K562 (cell line): Measurements from ENCODE around the gene BICDL1. TPM values are rescaled to one million over a fixed set of nuclear protein-coding genes. Genes with fewer than 3 reads are reported as not detected.

ENCODE experiments used
- ATAC-seq: fragments of 200-7000 bp; cut with Tn5 transposase; 3 replicates; pipeline ENCODE4 v1.9.1; 2020; ENCODE audit warnings: moderate library complexity
- BruUV-seq: library from RNA; stranded (reverse); fragments of 400-500 nt; replicated peaks from 2 replicates; lab custom pipeline; 2021; lab: Mats Ljungman, UMichigan
- CTCF ChIA-PET: fragments of 300-600 bp; formaldehyde crosslinking; extraction: SDS; loops from one replicate; lab custom pipeline; 2021; ENCODE audit warnings: low intra/inter-chr PET ratio; lab: Yijun Ruan, JAX
- POLR2A ChIA-PET: fragments of 300-600, 350-650 bp; sonication (Branson Sonifier 250); formaldehyde crosslinking; extraction: SDS; loops from one replicate; lab custom pipeline; 2021; ENCODE audit warnings: antibody characterized with exemption, inconsistent platforms; lab: Yijun Ruan, JAX
- DNase-seq, 4 experiments: peaks; one replicate each; pipeline versions ENCODE4 v3.0.0 to v3.0.0-alpha.2; 2011 to 2018; ENCODE audit warnings: low spot score in 3 of 4, mixed read lengths in 3 of 4; ENCODE audit errors: extremely low read depth in 1 of 4
- FAIRE-seq: peaks from 2 replicates; lab custom pipeline; 2011; peaks lifted over from hg19 to GRCh38; lab: Jason Lieb, UNC
- H2AFZ ChIP-seq: 2 replicates; pipeline ENCODE4 v1.6.0; 2011; ENCODE audit warnings: low read depth, low read length, control low read depth, inconsistent platforms
- H3K27ac ChIP-seq: fragments of 200-600 bp; 3 replicates; pipeline ENCODE4 v1.8.0; 2011; ENCODE audit warnings: low read depth, mild to moderate bottlenecking, control low read depth, inconsistent platforms, low read length, moderate library complexity, mixed read lengths; ENCODE audit errors: extremely low read depth
- H3K27me3 ChIP-seq, 2 experiments: fragments of 300-600 bp in 1 of 2; 2 replicates in 1 of 2; 3 replicates in 1 of 2; pipeline versions ENCODE4 v1.6.0 to v1.8.0; 2011; ENCODE audit warnings: inconsistent platforms in 2 of 2, low read length in 2 of 2, mild to moderate bottlenecking in 1 of 2, mixed read lengths in 1 of 2, moderate library complexity in 1 of 2; ENCODE audit not compliant: control insufficient read depth in 2 of 2, insufficient read depth in 2 of 2
- H3K36me3 ChIP-seq: fragments of 300-600 bp; 3 replicates; pipeline ENCODE4 v1.8.0; 2011; ENCODE audit warnings: mild to moderate bottlenecking, low read length, inconsistent platforms; ENCODE audit not compliant: control insufficient read depth, insufficient read depth
- H3K4me1 ChIP-seq, 2 experiments: fragments of 200-600 bp in 1 of 2; replicated peaks in 1 of 2; 2 replicates in 1 of 2; 3 replicates in 1 of 2; pipeline versions ENCODE4 v1.5.1 to v1.8.0; 2011; ENCODE audit warnings: inconsistent platforms in 2 of 2, low read length in 2 of 2, mild to moderate bottlenecking in 1 of 2, mixed read lengths in 1 of 2, moderate library complexity in 1 of 2; ENCODE audit not compliant: control insufficient read depth in 2 of 2, insufficient read depth in 2 of 2
- H3K4me2 ChIP-seq: 2 replicates; pipeline ENCODE4 v1.6.1; 2011; ENCODE audit warnings: low read length, control low read depth, inconsistent platforms, mixed read lengths; ENCODE audit not compliant: insufficient read depth
- H3K4me3 ChIP-seq: fragments of 200-600 bp; sonication (generic), shearing (Covaris generic); 2 replicates; pipeline ENCODE4 v1.5.1; 2016; ENCODE audit warnings: control low read depth, inconsistent platforms
- H3K79me2 ChIP-seq: fragments of 200-600 bp; 3 replicates; pipeline ENCODE4 v1.8.0; 2011; ENCODE audit warnings: low read length, inconsistent platforms; ENCODE audit not compliant: control insufficient read depth, insufficient read depth
- H3K9ac ChIP-seq, 2 experiments: 2 replicates each; pipeline versions ENCODE4 v1.6.0 to v1.6.1; 2011; ENCODE audit warnings: low read depth in 2 of 2, low read length in 2 of 2, control low read depth in 1 of 2, inconsistent platforms in 1 of 2, mild to moderate bottlenecking in 1 of 2, mixed read lengths in 1 of 2; ENCODE audit not compliant: insufficient read depth in 1 of 2
- H3K9me1 ChIP-seq: one replicate; pipeline ENCODE4 v1.6.0; 2011; ENCODE audit warnings: inconsistent platforms, mild to moderate bottlenecking, low read length, moderate library complexity; ENCODE audit not compliant: control insufficient read depth, insufficient read depth
- H3K9me3 ChIP-seq: replicated peaks from 2 replicates; pipeline ENCODE4 v1.5.1; 2011; ENCODE audit warnings: low read depth, low read length, inconsistent platforms; ENCODE audit not compliant: control insufficient read depth, insufficient read depth
- H4K20me1 ChIP-seq: replicated peaks from 2 replicates; pipeline ENCODE4 v1.6.1; 2011; ENCODE audit warnings: low read length, inconsistent platforms, mixed read lengths; ENCODE audit not compliant: control insufficient read depth, insufficient read depth
- POLR2A ChIP-seq: fragments of 450-650 bp; conservative IDR thresholded peaks from 2 replicates; pipeline ENCODE4 v1.6.1; 2016
- SRSF9 ChIP-seq: fragments of 200-400 bp; formaldehyde crosslinking; IDR thresholded peaks from 2 replicates; pipeline ENCODE4 v1.6.1; 2017; ENCODE audit warnings: low read depth, low read length, borderline replicate concordance
- ZC3H11A ChIP-seq: IDR thresholded peaks from 2 replicates; pipeline ENCODE4 v1.6.1; 2012; ENCODE audit warnings: low read depth, low read length, improper control_type of control experiment
- ZZZ3 ChIP-seq: fragments of 450-650 bp; IDR thresholded peaks from 2 replicates; pipeline ENCODE4 v1.6.1; 2016; ENCODE audit warnings: antibody characterized with exemption, mild to moderate bottlenecking, moderate library complexity
- WGBS: fragments of 100-300 bp; shearing (Covaris generic); methylation state at CpG from one replicate; pipeline ENCODE4 v1.1.6; 2016; ENCODE audit warnings: low coverage, mixed read lengths; ENCODE audit not compliant: insufficient coverage; ENCODE audit errors: missing lambda C conversion rate; 5-methylcytosine and 5-hydroxymethylcytosine counted together
- in situ Hi-C: fragments of 300-500 bp; cut with MboI; formaldehyde crosslinking; loops from 4 replicates; pipeline ENCODE4 v1.15.0; 2018; ENCODE audit warnings: inconsistent platforms, mixed read lengths
- intact Hi-C: fragments of 100-400 bp; cut with micrococcal nuclease; formaldehyde crosslinking; loops from 2 replicates; pipeline ENCODE4 v1.14.2; 2022
- polyA plus RNA-seq, 8 experiments: library from polyadenylated mRNA; depleted of rRNA in 4 of 8; stranded (reverse) in 5 of 8; unstranded in 3 of 8; fragments of >200 nt; fragmentation: Nextera tagmentation in 2 of 8; fragmentation: Illumina TruSeq in 1 of 8; extraction: Ambion mirVana in 2 of 8; extraction: Trizol in 1 of 8; gene quantifications; 2 replicates each; pipeline versions ENCODE4 v1.2.1 to v1.2.3, GENCODE V29; 2011 to 2014; ENCODE audit warnings: inconsistent platforms in 1 of 8, missing spikeins in 1 of 8
- total RNA-seq, 7 experiments: library from RNA; depleted of rRNA in 6 of 7; stranded (reverse); fragments of >200 nt in 6 of 7; fragmentation: Illumina TruSeq in 2 of 7; extraction: Trizol in 2 of 7; gene quantifications; 2 replicates each; pipeline versions ENCODE4 v1.2.1 to v1.2.3, GENCODE V29; 2011 to 2021; ENCODE audit warnings: low replicate concordance in 1 of 7
- TF ChIP-seq, protein P1 (sequence below): fragments of 450-650 bp; IDR thresholded peaks from 2 replicates; pipeline ENCODE4 v1.6.1; 2016; ENCODE audit warnings: antibody characterized with exemption

The BICDL1 gene
- total and polyA plus RNA-seq, 9 of the 15 experiments (the other 6 are each of a cell fraction or from before 2014, with no cell fraction given), result 0.06 to 2.0 (median 0.58) TPM

DNA sequence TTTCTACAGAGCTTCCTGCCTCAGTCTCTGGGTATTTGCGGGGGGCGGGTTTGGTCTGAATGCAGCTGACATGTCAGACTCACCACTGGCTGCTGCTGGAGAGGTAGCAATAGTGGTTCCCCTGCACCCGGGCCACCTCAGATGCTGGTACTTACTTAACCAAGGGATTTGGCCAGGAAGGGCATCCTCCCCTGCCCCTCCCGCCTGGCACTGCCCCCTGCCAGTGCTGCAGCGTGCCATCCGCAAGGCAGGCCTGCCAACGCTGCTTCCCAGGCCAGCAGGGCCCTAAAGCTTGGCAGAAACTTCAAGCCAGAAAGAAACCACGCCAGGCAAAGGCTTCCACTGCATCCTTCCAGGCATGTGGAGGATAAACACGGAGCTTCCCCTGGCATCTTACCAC lies 105.4 kb downstream of the BICDL1 start:
- peaks cover 2% of the 10 kb centered on the region for H4K20me1 ChIP-seq
- peaks cover 0 to 45% of the 10 kb centered on the region in 2 experiments; a peak in 2 of 5 replicates for H3K4me1 ChIP-seq
- no peaks in the 10 kb centered on the region for H3K9me1 ChIP-seq
- no peak overlapping the region for H3K4me3 ChIP-seq
- TF ChIP-seq POLR2A (0 out of 2 replicates have a peak, but pooled peaks have one; percentile 11), ZZZ3 (no peak), ZC3H11A (no peak), SRSF9 (no peak)
- TF ChIP-seq, protein P1, sequence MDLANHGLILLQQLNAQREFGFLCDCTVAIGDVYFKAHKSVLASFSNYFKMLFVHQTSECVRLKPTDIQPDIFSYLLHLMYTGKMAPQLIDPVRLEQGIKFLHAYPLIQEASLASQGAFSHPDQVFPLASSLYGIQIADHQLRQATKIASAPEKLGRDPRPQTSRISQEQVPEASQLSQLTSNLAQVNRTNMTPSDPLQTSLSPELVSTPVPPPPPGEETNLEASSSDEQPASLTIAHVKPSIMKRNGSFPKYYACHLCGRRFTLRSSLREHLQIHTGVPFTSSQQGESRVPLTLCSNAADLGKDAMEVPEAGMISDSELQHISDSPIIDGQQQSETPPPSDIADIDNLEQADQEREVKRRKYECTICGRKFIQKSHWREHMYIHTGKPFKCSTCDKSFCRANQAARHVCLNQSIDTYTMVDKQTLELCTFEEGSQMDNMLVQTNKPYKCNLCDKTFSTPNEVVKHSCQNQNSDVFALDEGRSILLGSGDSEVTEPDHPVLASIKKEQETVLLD, result no peak
- no TSS peak for BruUV-seq
- no peaks in the 10 kb centered on the region for H3K9me3 ChIP-seq
- WGBS, result 89% methylated on average over 9 of the region's 9 CpGs
- no peaks in the 10 kb centered on the region for H3K79me2 ChIP-seq
- H3K9ac ChIP-seq, result peak overlapping the region in 1 of 2 experiments; percentile 72; a peak in 1 of 4 replicates
- intact Hi-C loops, result no loop called here
- no peak overlapping the region for H2AFZ ChIP-seq
- POLR2A ChIA-PET, result interaction anchor here (0.6 to 1.4 kb wide), 5 partner anchors 11 to 106 kb away, joined by 3 to 6 read pairs (median 3); partner anchors contain the start of gene BICDL1
- H3K27ac ChIP-seq, result no peak overlapping the region
- H3K27me3 ChIP-seq, result no peaks in the 10 kb centered on the region
- peaks cover 54% of the 10 kb centered on the region; the same call in 1 of the 3 replicates for H3K36me3 ChIP-seq
- CTCF ChIA-PET, result no interaction called here
- H3K4me2 ChIP-seq, result no peak overlapping the region
- DNase-seq (no peak), ATAC-seq (no peak), FAIRE-seq (no peak)
- in situ Hi-C loops, result no loop called here
